ENCODE measurements around the gene PIGK.

DNA sequence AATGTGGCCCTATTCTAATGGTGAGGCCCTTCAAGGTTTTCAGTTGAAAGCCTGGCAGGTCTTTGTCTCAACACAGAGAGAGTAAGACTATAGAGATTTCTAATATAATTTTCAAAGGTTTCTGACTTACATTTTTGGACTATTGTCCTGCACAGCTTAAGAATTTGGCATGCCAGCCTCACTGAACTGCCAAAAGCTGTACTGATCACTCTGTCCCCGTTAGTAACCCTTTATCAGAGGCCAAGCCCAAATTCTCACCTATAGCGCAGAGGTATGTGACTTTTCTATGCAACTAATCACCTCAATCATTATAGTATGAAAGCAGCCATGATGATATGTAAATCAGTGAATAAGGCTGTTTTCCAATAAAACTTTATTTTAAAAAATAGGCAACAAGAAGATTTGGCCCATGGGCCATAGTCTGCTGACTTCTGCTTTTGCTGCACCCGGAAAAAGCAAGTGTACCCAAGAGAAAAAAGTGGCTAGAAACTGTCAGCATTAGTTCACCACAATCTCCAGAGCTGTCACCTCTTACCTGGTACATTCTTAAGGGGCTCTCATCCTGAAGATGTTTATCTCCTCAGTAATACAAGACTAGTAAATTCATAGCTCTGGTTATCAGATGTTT is 85.4 kb downstream of the PIGK start:
- no peak for TF ChIP-seq ZFP30 (CRISPR knock-in tag; IDR thresholded peaks at IDR 0.05)
- no peak for TF ChIP-seq SNAI2 (CRISPR knock-in tag; IDR thresholded peaks at IDR 0.05)
- TF ChIP-seq ZFP3 (CRISPR knock-in tag; IDR thresholded peaks at IDR 0.05), result no peak

Data from SK-N-SH treated with all-trans-retinoic acid at 6 μM for 48 hours (cell line).